Dermis blood vessel endothelial cell (primary cell): ENCODE results near the gene SPZ1. TPM values are rescaled to one million over a fixed set of nuclear protein-coding genes. Genes with fewer than 3 reads are reported as not detected.
"Not testable (repeated sequence)": the region's sequence is repeated elsewhere in the genome, so short reads cannot be mapped to it uniquely, and the experiment has no call there.

ENCODE experiments used
- DNase-seq: peaks from one replicate; pipeline ENCODE4 v3.0.0; 2010
- total RNA-seq: library from RNA; depleted of rRNA; stranded (reverse); fragments of >200 nt; gene quantifications from 2 replicates; pipeline ENCODE4 v1.2.3, GENCODE V29; 2014

The SPZ1 gene, protein sequence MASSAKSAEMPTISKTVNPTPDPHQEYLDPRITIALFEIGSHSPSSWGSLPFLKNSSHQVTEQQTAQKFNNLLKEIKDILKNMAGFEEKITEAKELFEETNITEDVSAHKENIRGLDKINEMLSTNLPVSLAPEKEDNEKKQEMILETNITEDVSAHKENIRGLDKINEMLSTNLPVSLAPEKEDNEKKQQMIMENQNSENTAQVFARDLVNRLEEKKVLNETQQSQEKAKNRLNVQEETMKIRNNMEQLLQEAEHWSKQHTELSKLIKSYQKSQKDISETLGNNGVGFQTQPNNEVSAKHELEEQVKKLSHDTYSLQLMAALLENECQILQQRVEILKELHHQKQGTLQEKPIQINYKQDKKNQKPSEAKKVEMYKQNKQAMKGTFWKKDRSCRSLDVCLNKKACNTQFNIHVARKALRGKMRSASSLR
- total RNA-seq, result not detected in 2 replicates

- no peak for DNase-seq
Observed at GRCh38 chr5:80319702-80320101, at the start of gene SPZ1. TSS of gene SPZ1 (plus strand) at chr5:80320002. CDS start at chr5:80320216, 214 bp downstream.

DNA sequence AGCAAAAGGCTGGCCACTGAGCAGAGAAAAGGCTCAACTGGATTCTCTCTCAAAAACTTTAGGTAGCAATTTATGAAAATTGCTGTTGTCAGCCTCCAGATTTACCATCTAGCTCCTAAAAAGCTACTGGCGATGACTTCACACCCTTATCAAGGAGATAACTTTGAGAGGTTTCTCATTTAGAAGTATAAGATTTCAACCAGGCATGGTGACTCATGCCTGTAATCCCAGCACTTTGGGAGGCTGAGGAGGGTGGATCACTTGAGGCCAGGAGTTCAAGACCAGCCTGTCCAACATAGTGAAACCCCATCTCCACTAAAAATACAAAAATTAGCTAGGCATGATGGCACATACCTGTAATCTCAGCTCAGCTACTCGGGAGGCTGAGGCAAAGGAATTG lies 49.3 kb upstream of the SPZ1 start:
- DNase-seq, result not testable (repeated sequence)

DNA sequence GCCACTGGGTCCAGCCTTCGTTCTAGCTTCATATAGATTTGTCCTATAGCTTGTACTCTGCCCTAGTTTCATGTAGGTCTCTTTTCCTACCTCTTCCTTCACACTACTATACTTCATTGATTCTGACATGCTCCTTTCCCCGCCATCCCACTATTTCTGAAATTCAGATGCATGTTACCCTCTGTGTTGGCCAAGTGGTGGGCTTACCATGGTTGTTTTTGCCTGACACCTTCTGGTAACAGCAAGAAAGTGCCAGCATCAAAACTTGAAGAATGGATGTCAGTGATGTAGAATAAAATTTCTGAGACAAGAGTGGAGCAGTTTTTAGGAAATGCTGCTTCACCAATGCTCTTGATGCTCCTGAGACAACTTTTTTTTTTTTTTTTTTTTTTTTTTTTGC lies 44.5 kb upstream of the SPZ1 start:
- DNase-seq, result peak; percentile 44

DNA sequence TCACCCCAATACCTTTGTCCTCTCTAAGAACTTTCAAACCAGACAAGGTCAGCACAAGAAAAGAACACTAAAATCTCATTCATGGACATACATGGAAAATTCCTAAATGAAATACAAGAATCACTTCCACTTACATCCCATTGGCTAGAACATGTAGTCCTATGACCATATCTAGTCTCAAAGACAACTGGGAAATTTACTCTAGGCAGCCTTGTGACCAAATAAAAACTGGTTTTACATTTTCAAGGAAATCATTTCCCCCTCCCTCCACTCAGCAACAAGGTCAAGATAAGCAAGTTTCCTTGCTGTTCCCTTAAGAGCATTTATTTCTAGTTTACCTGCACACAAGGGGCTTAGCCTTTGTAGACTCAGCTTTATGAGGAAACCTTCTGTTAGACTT lies 43.6 kb upstream of the SPZ1 start:
- no peak for DNase-seq

DNA sequence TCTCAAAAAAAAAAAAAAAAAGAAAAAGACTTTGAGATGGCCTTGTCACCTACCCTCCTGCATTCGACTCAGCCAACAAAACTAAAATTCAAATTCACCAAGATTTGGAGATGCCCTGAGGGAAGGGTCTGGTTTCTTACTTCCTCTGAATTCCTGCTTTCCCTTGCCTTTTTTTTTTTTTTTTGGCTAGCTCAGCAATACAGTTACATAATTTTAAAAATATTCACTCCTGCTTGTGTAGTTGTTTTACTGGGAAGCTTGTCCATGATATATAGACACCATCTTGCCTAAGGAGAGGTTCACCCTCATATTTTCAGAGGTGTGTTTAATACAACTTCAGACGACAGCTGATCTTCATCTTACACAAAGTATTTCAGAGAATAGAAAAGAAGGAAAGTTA lies 42.6 kb upstream of the SPZ1 start:
- no peak for DNase-seq

- no peak for DNase-seq
Observed at GRCh38 chr5:80282054-80282453, 37.7 kb upstream of the SPZ1 start.

- DNase-seq, result no peak
Observed at GRCh38 chr5:80283360-80283759, 36.4 kb upstream of the SPZ1 start.

GRCh38 chr5:80284720-80285119 lies 35.1 kb upstream of the SPZ1 start:
- DNase-seq, result no peak

DNA sequence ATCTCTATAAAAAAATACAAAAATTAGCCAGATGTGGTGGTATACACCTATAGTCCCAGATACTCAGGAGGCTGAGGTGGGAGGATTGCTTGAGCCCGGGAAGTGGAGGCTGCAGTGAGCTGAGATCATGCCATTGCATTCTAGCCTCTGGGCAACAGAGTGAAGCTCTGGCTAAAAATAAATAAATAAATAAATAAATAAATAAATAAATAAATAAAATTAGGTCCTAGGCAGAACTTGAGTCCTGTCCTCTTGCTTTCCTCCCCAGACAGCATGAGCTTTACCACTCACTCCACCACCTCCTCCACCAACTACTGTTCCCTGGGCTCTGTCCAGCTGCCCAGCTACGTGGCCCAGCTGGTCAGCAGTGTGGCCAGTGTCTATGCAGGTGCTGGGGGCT lies 31.6 kb upstream of the SPZ1 start:
- DNase-seq, result no peak

DNA sequence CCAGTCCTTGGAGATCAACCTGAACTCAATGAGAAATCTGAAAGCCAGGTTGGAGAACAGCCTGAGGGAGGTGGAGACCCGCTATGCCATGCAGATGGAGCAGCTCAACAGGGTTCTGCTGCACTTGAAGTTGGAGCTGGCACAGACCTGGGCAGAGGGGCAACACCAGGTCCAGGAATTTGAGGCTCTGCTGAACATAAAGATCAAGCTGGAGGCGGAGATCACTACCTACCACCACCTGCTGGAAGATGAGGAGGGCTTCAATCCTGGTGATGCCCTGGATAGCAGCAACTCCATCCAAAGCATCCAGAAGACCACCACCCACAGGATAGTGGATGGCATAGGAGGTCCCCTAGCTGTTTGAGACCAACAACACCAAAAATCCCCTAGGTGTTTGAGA lies 30.5 kb upstream of the SPZ1 start:
- no peak for DNase-seq

- DNase-seq, result no peak
Observed at GRCh38 chr5:80291761-80292160, 28.0 kb upstream of the SPZ1 start.

DNA sequence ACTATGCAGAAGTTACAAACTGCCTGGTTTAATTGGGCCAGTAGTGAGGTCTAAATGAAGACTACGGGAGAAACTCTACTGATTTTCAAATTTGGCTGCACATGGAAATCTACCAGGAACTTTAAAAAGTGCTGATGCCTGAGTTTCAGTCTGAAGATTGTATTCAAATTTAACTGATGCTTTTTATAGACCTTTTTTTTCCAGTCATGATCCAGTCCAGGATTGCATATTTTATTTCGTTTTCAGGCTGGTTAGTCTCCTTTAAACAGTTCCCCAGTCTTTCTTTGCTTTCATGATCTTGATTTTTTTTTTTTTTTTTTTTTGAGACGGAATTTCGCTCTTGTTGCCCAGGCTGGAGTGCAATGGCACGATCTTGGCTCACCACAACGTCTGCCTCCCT lies 23.7 kb upstream of the SPZ1 start:
- DNase-seq, result no peak

DNA sequence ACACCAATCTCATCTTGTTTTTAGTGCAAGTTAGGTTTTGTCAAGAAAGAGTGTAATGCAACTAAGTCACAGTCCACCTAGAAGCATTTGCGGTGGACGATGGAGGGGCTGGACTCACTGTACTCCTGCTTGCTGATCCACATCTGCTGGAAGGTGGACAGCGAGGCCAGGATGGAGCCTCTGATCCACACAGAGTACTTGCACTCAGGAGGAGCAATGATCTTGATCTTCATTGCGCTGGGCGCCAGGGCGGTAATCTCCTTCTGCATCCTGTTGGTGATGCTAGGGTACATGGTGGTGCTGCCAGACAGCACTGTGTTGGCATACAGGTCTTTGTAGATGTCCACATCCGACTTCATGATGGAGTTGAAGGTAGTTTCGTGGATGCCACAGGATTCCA lies 20.2 kb upstream of the SPZ1 start:
- no peak for DNase-seq

DNA sequence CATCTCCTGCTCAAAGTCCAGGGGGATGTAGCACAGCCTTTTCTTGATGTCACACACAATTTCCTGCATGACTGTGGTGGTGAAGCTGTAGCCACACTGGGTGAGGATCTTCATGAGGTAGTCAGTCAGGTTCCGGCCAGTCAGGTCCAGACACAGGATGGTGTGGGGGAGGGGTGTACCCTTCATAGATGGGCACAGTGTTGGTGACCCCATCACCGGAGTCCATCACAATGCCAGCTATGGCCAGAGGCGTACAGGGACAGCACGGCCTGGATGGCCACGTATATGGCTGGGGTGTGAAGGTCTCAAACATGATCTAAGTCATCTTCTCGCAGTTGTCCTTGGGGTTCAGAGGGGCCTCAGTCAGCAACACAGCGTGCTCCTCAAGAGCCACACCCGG lies 19.7 kb upstream of the SPZ1 start:
- DNase-seq, result no peak

GRCh38 chr5:80300796-80301195 lies 19.0 kb upstream of the SPZ1 start:
- not testable (repeated sequence) for DNase-seq

DNA sequence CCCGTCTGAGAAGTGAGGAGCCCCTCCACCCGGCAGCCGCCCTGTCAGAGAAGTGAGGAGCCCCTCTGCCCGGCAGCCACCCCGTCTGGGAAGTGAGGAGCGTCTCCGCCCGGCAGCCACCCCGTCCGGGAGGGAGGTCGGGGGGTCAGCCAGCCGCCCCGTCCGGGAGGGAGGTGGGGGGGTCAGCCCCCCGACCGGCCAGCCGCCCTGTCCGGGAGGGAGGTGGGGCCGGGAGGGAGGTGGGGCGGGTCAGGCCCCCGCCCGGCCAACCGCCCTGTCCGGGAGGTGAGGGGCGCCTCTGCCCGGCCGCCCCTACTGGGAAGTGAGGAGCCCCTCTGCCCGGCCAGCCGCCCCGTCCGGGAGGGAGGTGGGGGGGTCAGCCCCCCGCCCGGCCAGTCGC lies 18.5 kb upstream of the SPZ1 start:
- DNase-seq, result not testable (repeated sequence)

- no peak for DNase-seq
Observed at GRCh38 chr5:80302636-80303035, 17.2 kb upstream of the SPZ1 start.

DNA sequence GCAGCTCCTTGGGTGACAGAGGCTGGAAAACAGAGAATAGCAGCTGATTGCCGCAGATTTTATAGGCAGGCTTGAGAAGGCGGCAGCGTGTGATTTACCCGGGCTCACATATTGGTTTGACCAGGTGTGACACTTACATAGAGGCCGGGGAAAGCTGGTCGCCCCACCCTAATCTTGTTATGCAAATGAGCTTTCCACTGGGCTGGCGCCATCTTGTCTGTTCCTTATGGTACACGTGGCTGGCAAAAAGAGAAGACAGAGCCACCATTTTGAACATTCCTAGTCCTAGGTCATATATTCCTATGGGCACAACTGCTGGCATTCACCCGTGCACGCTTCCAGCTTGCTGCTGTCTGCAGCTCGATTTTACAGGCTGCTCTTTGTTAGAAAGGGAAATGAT lies 11.3 kb upstream of the SPZ1 start:
- DNase-seq, result no peak

DNA sequence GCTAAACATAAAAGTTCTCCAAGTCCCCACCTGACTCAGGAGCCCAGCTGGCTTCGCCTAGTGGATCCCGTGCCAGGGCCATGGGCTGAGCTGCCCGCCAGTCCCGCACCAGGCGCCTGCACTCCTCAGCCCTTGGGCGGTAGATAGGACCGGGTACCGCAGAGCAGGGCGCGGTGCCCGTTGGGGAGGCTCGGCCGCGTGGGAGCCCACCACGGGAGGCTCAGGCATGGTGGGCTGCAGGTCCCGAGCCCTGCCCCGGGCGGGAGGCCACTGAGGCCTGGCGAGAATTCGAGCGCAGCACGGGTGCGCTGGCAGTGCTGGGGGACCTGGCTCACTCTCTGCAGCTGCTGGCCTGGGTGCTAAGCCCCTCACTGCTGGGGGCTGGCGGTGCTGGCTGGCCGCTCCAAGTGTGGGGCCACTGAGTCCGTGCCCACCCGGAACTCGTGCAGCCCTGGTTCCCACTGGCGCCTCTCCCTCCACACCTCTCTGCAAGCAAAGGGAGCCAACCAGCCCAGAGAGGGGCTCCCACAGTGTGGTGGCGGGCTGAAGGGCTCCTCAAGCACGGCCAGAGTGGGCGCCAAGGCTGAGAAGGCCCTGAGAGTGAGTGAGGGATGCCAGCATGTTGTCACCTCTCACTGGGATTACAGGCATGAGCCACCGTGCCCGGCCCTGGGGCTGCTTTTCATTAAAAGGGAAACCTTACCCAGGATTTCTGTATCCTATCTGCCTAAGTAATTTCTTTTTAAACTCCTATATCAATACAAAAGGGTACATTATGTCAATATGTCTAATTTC lies 9.7 kb upstream of the SPZ1 start:
- no peak for DNase-seq

DNA sequence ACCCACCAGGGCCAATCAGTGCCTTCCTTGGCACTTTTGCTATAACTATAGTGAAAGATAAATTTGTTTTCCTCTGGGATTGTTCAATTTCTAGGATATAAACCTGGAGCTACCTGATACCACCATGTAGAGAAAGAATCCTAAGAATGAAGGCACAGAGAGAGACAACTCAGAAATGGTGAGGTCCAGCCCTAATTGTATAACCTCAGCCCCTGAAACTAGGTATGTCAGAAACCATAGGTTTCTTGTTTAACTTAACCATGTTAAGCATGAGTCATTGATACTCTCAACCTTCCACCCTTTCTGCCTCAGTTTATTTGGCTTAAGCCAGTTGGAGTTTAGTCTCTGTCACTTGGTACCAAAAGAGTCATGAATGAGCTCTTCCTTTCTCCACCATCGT lies 4.6 kb upstream of the SPZ1 start:
- no peak for DNase-seq

DNA sequence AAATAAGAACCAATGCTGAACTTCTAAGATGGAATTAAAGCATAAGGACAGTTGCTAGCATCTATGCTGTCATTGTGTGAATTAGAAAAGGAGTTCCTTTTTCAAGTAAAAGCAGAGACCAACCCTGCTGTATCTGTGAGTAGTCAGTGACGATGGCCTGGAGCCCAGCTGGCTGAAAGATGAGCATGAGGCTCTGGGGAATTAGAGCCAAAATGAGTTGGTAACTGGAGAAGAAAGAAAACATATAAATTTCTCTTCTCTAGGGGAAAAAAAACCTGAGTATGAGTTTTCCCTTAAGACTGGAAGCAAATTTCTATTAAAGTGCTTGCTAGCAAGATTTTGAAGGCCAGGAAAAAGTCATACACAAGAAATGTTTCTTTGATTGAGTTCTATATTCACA lies 1.6 kb upstream of the SPZ1 start:
- DNase-seq, result no peak

DNA sequence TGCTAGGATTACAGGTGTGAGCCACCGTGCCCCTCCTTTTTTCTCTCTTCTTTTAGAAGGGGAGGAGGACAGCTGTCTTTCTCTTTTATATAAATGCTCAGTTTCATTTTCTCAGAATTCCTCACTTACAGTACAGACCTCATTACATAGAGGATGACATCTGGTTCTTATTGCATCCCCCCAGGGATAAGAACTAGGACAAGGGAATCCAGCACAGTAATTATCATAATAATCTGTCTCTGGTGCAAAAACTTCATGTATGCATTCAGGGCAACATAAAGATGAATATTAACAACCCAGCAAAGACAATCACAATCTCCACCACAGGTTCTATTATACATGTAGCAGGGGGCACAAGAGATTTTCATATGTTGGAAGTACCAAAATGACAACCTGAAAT lies 5.1 kb downstream of the SPZ1 start:
- no peak for DNase-seq

DNA sequence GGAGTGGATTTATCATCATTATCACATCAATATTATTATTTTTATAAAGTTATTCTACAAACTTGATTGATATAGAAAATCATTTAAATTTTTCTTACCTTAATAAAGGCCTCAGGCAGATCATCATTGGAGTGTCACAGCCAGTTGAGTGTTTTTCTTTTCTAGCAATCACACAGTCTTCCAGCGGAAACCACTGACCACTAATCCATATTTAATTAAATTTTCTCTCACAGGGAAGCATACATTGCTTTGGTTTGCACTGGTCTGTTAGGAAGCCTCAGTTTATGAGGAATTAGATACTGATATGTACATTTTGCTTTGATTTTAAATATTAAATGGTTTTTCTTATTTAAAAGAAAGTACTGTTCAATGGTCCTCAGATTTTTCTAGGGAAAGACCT lies 6.7 kb downstream of the SPZ1 start:
- no peak for DNase-seq

DNA sequence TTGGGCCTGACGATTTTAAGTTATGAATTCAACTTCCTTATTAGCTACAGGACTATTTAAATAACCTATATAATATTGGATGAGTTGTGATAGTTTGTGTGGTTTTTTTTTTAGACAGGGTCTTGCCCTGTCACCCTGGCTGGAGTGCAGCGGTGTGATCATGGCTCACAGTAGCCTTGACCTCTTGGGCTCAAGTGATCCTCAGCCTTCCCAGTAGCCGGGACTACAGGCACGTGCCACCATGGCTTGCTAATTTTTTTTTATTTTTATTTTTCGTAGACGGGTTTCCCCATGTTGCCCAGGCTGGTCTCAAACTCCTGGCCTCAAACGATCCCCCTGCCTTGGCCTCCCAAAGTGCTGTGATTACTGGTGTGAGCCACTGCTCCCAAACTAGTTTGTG lies 17.6 kb downstream of the SPZ1 start:
- no peak for DNase-seq
